ENCODE data around the gene CAMTA1.

Gene CAMTA1

DNA sequence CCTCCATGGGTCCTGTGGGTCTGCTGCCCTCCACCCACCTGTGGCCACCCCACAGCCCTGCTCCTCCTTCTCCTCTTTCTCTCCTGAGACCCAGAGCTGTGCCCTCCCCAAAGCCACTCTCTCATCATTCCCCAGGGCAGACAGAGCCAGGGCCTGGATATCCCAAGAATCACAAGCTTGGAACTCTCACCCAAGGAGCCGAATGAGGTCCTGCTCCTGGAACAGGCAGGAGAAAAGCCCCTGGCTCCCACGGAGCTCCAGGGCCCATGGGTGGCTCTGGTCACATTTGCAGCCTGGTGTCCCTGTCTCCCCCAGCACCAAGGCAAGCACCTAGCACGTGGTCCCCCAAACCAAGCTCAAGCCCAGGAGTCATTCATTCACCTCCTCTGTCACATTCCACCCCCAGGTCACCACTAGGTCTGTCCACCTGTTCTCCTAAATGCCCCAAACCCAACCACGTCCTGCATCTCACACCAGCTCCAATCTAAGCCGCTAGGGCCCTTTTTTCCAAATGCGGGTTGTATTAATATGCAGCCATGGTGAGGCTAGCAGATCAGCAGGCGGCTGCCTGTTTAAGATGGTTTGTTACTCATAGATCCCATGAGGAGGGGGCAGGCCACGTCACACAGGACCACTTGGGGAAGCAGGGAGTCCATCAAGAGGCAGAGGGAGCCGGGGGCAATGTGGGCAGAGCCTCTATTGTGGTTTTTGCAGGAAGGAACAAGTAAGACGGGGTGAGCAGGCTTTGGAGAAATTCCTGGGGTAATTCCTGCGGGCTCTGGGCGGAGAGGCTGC is 770.3 kb downstream of the CAMTA1 start:
- no peak for DNase-seq

GRCh38 chr1:7557301-7557891 is 772.1 kb downstream of the CAMTA1 start:
- no peak for DNase-seq

- DNase-seq, result no peak
Measured at GRCh38 chr1:7558041-7558461, 772.8 kb downstream of the CAMTA1 start.

GRCh38 chr1:7558481-7558880 is 773.2 kb downstream of the CAMTA1 start:
- DNase-seq, result no peak

GRCh38 chr1:7558921-7559869 is 773.9 kb downstream of the CAMTA1 start:
- no peak for DNase-seq

GRCh38 chr1:7560128-7560527 is 774.9 kb downstream of the CAMTA1 start:
- no peak for DNase-seq

GRCh38 chr1:7560601-7561181 is 775.4 kb downstream of the CAMTA1 start:
- no peak for DNase-seq

DNA sequence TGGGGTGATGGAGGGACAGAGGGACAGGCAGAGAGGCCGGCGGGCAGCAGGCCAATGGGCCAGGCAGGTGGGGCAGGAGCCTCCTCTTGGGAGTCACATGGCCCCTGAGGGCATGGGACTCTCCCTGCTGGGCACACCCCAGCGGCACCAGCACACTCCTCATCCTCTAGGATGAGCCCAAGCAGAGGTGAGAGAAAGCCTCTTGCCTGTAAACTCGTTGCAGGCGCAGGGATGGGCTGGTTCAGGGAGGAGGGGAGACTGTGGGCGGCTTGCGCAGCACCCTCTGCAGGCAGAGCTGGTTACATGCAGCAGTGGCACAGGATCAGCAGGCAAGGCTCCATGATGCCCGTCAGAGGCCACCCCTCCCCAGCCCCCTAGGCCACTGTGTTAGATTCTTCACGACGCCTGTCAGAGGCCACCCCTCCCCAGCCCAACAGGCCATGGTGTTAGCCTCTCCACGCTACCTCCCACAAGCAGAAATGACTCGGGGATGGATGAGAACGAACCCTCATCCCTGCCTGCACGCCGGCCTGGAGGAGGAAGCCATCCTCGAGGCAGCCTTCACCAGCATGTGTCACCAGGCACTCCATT is 776.2 kb downstream of the CAMTA1 start:
- no peak for DNase-seq

DNA sequence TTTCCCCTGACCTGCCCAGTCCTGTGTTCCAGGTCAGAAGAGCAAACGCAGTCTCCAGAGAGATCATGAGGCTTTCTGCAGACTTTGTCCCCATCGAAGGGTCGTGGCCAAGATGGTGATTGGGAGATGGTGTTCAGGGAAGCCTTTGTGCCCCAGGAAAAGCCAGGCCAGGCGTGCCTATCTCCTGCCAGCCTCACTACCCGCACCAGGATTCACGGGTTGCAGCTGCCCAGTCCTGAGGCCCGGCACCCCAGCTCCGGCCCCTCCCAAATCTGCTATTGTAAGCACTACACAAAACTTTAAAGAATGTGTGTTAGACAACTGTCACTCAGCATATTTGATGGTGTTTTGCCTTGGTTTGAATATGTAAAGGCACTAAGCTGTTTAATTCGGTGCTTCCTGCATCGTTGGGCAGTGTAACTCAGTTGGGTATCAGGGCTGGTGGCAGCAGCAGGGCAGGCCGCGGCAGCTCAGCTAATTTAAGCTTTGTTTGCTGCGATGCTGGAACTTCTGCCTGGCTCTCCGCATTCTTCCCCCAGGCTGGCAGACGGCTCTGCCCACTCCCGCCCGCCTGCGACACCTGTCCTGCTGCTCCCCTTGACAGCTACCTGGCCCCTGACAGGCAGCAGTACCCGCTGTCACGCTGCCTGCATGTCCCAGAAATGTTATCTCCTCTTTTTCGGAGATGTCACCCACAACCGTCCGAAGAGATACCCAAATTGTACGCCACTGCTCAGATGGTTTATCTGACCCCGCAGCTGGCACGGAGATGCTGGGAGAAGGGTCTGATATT is 776.9 kb downstream of the CAMTA1 start:
- DNase-seq, result no peak

- DNase-seq, result no peak
Measured at GRCh38 chr1:7562729-7563605, 777.7 kb downstream of the CAMTA1 start.

DNA sequence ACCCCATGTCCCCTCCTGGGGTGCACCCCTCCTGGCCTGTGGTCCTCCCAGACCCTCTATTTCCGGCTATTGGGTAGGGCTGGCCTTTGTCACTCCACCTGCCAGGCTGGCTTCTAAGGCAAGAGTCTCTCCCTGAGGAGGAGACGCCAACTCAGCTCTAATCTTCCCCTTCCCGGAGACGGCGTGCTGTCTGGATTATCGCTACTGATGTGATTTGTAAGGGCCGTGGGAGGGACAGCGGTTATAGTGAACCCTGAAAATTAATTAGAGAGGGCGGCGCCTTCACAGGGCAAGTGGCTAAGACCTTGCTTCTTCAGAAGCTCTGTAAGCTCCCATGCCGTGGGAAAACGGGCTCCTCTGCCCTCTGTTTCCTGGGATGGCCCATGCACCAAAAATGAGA is 778.9 kb downstream of the CAMTA1 start:
- DNase-seq, result no peak

- DNase-seq, result no peak
Measured at GRCh38 chr1:7565099-7565750, 780.0 kb downstream of the CAMTA1 start.

GRCh38 chr1:7566417-7567375 is 781.4 kb downstream of the CAMTA1 start:
- DNase-seq, result no peak

- DNase-seq, result no peak
Measured at GRCh38 chr1:7567376-7567775, 782.1 kb downstream of the CAMTA1 start.

DNA sequence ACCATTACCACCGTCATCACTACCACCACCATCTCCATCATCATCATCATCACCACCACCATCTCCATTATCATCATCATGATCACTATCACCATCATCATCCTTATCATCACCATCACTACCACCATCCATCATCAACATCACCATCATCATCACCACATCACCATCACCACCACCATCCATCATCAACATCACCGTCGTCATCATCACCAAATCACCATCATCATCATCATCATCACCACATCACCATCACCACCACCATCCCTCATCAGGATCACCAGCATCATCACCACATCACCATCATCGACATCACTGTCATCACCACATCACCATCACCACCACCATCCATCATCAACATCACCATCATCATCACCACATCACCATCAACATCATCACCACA is 782.8 kb downstream of the CAMTA1 start:
- DNase-seq, result no peak

DNA sequence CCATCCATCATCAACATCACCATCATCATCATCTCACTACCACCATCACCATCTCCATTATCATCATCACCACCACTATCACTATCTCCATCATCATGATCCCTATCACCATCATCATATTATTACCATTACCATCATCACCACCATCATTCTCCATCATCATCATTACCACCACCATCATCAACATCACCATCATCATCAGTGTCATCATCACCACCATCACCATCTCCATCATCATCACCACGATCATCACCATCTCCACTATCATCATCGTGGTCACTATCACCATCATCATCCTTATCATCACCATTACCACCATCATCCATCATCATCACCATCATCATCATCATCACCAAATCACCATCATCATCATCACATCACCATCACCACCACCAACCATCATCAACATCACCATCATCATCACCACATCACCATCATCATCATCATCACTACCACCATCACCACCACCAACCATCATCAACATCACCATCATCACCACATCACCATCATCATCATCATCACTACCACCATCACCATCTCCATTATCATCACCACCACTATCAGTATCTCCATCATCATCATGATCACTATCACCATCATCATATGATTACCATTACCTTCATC is 783.8 kb downstream of the CAMTA1 start:
- DNase-seq, result no peak

GRCh38 chr1:7570311-7570710 is 785.1 kb downstream of the CAMTA1 start:
- DNase-seq, result no peak

GRCh38 chr1:7572654-7573152 is 787.4 kb downstream of the CAMTA1 start:
- no peak for DNase-seq

Data from NCI-H1105 treated with DMSO at 0.1 percent for 48 hours (cell line).